ENCODE results near the gene CKAP5. TPM values are rescaled to one million over a fixed set of nuclear protein-coding genes. Genes with fewer than 3 reads are reported as not detected.

The CKAP5 gene
- total RNA-seq, 4 donors from 2014 or later, result 23.8 to 75.1 (median 26.7) TPM

DNA sequence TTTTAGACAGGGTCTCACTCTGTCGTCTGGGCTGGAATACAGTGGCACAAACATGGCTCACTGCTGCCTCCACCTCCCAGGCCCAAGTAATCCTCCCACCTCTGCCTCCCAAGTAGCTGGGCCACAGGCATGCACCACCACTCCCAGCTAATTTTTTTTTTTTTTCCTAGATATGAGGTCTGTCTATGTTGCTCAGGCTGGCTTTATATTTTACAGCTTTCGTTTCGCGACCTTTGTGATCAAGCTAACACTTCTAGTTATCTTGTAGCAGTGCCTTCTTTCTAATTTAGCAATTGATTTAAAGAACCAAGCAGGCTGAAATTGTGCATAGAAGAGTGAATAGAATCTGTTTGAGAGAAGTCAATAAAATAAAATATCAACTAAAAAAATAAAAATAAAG, 11.3 kb downstream of the CKAP5 start:
- no peak overlapping the region for H3K4me3 ChIP-seq
- no peaks in the 10 kb centered on the region for H3K27me3 ChIP-seq
- H3K4me1 ChIP-seq, result no peaks in the 10 kb centered on the region
- DNase-seq, result no peak
- no peaks in the 10 kb centered on the region for H3K36me3 ChIP-seq
- H3K27ac ChIP-seq, result no peak overlapping the region
- H3K9me3 ChIP-seq, result no peaks in the 10 kb centered on the region
- TF ChIP-seq POLR2A (IDR thresholded peaks at IDR 0.05), result no peak
- TF ChIP-seq, protein P1, sequence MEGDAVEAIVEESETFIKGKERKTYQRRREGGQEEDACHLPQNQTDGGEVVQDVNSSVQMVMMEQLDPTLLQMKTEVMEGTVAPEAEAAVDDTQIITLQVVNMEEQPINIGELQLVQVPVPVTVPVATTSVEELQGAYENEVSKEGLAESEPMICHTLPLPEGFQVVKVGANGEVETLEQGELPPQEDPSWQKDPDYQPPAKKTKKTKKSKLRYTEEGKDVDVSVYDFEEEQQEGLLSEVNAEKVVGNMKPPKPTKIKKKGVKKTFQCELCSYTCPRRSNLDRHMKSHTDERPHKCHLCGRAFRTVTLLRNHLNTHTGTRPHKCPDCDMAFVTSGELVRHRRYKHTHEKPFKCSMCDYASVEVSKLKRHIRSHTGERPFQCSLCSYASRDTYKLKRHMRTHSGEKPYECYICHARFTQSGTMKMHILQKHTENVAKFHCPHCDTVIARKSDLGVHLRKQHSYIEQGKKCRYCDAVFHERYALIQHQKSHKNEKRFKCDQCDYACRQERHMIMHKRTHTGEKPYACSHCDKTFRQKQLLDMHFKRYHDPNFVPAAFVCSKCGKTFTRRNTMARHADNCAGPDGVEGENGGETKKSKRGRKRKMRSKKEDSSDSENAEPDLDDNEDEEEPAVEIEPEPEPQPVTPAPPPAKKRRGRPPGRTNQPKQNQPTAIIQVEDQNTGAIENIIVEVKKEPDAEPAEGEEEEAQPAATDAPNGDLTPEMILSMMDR (IDR thresholded peaks at IDR 0.05), result no peak

DNA sequence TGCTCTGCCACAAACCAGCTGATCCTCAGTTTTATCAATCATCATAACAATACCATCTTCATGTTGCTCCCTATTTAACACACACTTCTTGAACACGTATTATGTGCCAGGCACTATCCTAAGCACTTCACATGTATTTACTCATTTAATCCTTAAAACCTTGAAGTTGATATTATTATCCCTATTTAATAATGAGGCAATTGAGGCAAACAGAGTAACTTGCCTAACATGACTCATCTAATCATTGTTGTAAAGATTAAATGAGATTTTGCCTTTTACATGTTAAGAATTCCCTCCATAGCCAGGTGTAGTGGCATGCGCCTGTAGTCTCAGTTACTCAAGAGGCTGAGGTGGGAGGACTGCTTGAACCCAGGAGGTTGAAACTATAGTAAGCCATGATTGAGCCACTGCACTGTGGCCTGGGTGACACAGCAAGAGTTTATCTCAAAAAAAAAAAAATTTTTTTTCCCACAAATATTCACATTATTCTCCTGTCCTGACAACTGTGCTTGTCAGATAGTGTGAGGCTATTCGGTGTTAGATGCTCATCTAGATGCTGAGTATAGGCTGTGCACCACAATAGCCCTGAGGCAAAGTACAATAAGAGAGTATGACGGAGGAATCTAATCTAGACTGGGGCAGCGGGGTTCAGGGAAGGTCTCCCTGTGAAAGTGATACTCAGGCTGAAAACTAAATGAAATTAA, 13.4 kb downstream of the CKAP5 start:
- no peak overlapping the region for H3K4me3 ChIP-seq
- no peak overlapping the region for H3K27ac ChIP-seq
- H3K36me3 ChIP-seq, result no peaks in the 10 kb centered on the region
- no peak for DNase-seq
- no peaks in the 10 kb centered on the region for H3K4me1 ChIP-seq
- H3K27me3 ChIP-seq, result no peaks in the 10 kb centered on the region
- no peak for TF ChIP-seq POLR2A (IDR thresholded peaks at IDR 0.05)
- TF ChIP-seq, protein P1 (IDR thresholded peaks at IDR 0.05), result no peak
- H3K9me3 ChIP-seq, result no peaks in the 10 kb centered on the region

DNA sequence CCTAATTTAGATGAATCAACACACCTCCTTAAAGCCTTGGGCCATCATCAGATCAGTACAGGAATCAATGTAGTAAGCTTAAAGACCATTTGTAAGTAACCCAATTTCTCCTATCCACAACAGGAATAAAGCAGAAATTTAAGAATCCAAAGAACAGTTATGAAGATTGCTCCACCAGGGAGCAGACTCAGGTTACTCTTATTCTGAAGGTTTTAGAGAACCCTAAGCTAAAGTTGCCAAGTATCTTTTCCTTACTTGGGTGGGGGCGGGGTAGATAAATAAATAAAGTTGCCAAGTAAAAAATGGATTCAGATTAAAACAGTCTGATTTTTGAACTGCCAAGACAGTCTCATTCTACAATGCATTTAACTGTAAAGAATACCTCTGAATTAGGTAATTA, 18.1 kb downstream of the CKAP5 start:
- Histone ChIP-seq H3K27ac (no peak overlapping the region), H3K4me1 (peaks cover 0 to 14% (median 2%) of the 10 kb centered on the region in 4 donors), H3K36me3 (no peaks in the 10 kb centered on the region), H3K27me3 (no peaks in the 10 kb centered on the region), H3K4me3 (no peak overlapping the region), H3K9me3 (no peaks in the 10 kb centered on the region)
- TF ChIP-seq, protein P1 (IDR thresholded peaks at IDR 0.05), result no peak
- TF ChIP-seq POLR2A (IDR thresholded peaks at IDR 0.05), result no peak
- DNase-seq, result no peak

DNA sequence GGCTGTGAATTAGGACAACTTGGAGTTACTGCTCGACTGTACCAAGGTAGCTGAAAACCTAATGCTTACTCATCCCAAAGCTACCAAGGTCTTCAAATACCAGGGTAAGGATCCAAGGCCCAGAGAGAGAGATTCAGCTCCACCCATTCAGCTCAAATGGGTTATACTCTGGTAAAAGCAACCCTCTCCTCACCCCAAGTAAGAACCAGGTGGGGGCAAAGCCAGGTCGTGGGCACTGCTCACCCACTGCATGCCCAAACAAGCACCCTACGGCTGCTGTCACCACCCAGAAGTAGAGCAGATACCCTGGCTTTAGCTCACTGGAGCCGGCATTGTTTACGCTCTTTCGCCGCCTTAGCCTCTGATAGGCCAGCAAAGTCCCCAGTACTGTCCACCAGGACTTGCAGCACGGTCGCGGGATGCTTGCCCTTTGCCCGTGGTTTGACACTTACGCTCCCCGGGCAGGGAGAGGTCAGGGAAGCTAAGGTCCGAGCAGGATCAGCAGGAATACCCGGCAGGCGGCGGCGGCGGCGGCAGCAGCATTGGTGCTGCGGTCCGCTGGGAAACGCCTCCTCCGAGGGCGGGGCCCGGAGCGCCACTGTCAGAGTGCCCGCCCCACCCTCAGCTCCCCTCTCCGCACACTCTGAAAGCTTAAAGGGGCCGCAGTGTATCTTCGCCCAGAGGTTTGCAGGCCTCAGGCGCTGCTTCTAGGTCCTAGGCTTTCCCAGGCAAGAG, 19.6 kb downstream of the CKAP5 start:
- Histone ChIP-seq H3K27ac (peak overlapping the region; percentile 26 to 72 (median 46)), H3K9me3 (no peaks in the 10 kb centered on the region), H3K36me3 (no peaks in the 10 kb centered on the region), H3K4me3 (peak overlapping the region; percentile 30 to 67 (median 50)), H3K27me3 (no peaks in the 10 kb centered on the region), H3K4me1 (peaks cover 0 to 14% (median 2%) of the 10 kb centered on the region in 4 donors)
- TF ChIP-seq, protein P1 (IDR thresholded peaks at IDR 0.05), result peak in 2 of 6 experiments; percentile 37 to 41
- no peak for TF ChIP-seq POLR2A (IDR thresholded peaks at IDR 0.05)
- DNase-seq, result peak; percentile 70 to 91 (median 91)

DNA sequence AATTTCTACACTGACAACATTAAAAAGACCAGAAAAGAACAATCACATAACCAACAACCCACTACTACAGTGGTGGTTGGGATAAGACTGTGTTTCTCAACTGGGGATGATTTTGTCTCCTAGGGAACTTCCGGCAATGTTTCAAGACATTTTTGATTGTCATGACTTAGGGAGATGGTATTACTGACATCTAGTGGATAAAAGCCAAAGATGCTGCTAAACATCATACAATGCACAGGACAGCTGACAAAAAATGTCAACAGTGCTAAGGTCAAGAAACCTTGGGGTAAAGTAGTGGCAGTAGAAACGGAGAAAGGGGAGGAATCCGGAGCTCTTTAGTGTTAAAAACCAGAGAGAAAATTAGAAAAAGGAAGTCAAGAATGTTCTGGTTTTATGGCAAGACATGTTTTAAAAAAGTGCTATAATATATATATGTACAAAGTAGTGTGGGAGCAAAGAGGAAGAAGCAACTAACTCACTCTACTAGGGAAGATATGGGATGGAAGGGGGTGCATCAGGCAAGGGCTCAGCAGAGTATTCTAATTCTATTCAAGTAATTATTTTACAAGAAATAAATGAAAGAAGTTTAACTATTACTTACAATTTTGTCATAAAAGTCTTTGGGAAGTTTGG, 37.2 kb downstream of the CKAP5 start:
- no peaks in the 10 kb centered on the region for H3K27me3 ChIP-seq
- no peak overlapping the region for H3K27ac ChIP-seq
- H3K36me3 ChIP-seq, result peaks cover 0 to 46% (median 0%) of the 10 kb centered on the region in 3 donors
- no peak overlapping the region for H3K4me3 ChIP-seq
- no peak for TF ChIP-seq POLR2A (IDR thresholded peaks at IDR 0.05)
- TF ChIP-seq, protein P1 (IDR thresholded peaks at IDR 0.05), result peak in 3 of 6 experiments; percentile 30 to 43 (median 36)
- H3K4me1 ChIP-seq, result no peaks in the 10 kb centered on the region
- H3K9me3 ChIP-seq, result no peaks in the 10 kb centered on the region
- no peak for DNase-seq
